ENCODE results near the gene DNAH6.

The DNAH6 gene

GRCh38 chr2:84669122-84669521, 152.8 kb downstream of the DNAH6 start:
- H3K4ac ChIP-seq (ENCODE audit: low read depth, low read length) = no peak overlapping the region
- no CpG with 5 or more reads among the region's 5 CpGs for WGBS (ENCODE audit: extremely low coverage, insufficient coverage, low lambda C conversion rate)
- no peaks in the 10 kb centered on the region for H3K79me1 ChIP-seq (ENCODE audit: low read length)
- H4K5ac ChIP-seq (ENCODE audit: low read length) = no peak overlapping the region
- H3K79me2 ChIP-seq (ENCODE audit: control insufficient read depth, insufficient read depth, low read length) = no peaks in the 10 kb centered on the region
- no peak overlapping the region for H2AK5ac ChIP-seq (ENCODE audit: low read length)
- H3K4me1 ChIP-seq (ENCODE audit: control insufficient read depth, low read depth, low read length) = no peaks in the 10 kb centered on the region
- H3K9ac ChIP-seq (ENCODE audit: low read length) = no peak overlapping the region
- H3K56ac ChIP-seq (ENCODE audit: low read length) = no peak overlapping the region
- H2BK120ac ChIP-seq (ENCODE audit: low read depth, low read length) = no peak overlapping the region
- H3K36me3 ChIP-seq (ENCODE audit: control insufficient read depth, insufficient read depth, low read length) = no peaks in the 10 kb centered on the region
- no peak overlapping the region for H4K8ac ChIP-seq (ENCODE audit: low read depth, low read length)
- H2BK15ac ChIP-seq (replicated peaks; ENCODE audit: low read depth) = no peak overlapping the region
- no peak overlapping the region for H3K4me3 ChIP-seq (ENCODE audit: low read length)
- no peak for DNase-seq
- H3K27me3 ChIP-seq (ENCODE audit: insufficient read depth, low read length, poor library complexity) = no peaks in the 10 kb centered on the region
- no peak overlapping the region for H3K18ac ChIP-seq (ENCODE audit: low read length)
- H3K23ac ChIP-seq (ENCODE audit: low read length) = no peak overlapping the region
- H3K27ac ChIP-seq (ENCODE audit: low read depth, low read length) = no peak overlapping the region
- no peak overlapping the region for H3K4me2 ChIP-seq (ENCODE audit: low read length)
- no peak overlapping the region for H2BK5ac ChIP-seq (ENCODE audit: low read length)

GRCh38 chr2:84674099-84674498, 157.8 kb downstream of the DNAH6 start:
- no peaks in the 10 kb centered on the region for H3K79me1 ChIP-seq (ENCODE audit: low read length)

GRCh38 chr2:84674586-84674985, 158.3 kb downstream of the DNAH6 start:
- Histone ChIP-seq H3K4me3 (ENCODE audit: low read length) (no peak overlapping the region), H3K18ac (ENCODE audit: low read length) (no peak overlapping the region), H3K4me1 (ENCODE audit: control insufficient read depth, low read depth, low read length) (no peaks in the 10 kb centered on the region), H3K27ac (ENCODE audit: low read depth, low read length) (no peak overlapping the region), H3K4me2 (ENCODE audit: low read length) (no peak overlapping the region), H4K5ac (ENCODE audit: low read length) (no peak overlapping the region), H2BK5ac (ENCODE audit: low read length) (no peak overlapping the region), H3K36me3 (ENCODE audit: control insufficient read depth, insufficient read depth, low read length) (no peaks in the 10 kb centered on the region), H3K79me2 (ENCODE audit: control insufficient read depth, insufficient read depth, low read length) (no peaks in the 10 kb centered on the region), H3K4ac (ENCODE audit: low read depth, low read length) (no peak overlapping the region), H2BK15ac (replicated peaks; ENCODE audit: low read depth) (no peak overlapping the region), H4K8ac (ENCODE audit: low read depth, low read length) (no peak overlapping the region), H2AK5ac (ENCODE audit: low read length) (no peak overlapping the region), H3K23ac (ENCODE audit: low read length) (no peak overlapping the region), H3K79me1 (ENCODE audit: low read length) (no peaks in the 10 kb centered on the region), H3K9ac (ENCODE audit: low read length) (no peak overlapping the region), H2BK120ac (ENCODE audit: low read depth, low read length) (no peak overlapping the region), H3K27me3 (ENCODE audit: insufficient read depth, low read length, poor library complexity) (no peaks in the 10 kb centered on the region), H3K56ac (ENCODE audit: low read length) (no peak overlapping the region)
- WGBS (ENCODE audit: extremely low coverage, insufficient coverage, low lambda C conversion rate) = no CpG with 5 or more reads among the region's 5 CpGs
- DNase-seq = no peak

More at GRCh38 chr2:84674099-84674498, 157.8 kb downstream of the DNAH6 start:
- Histone ChIP-seq H2AK5ac (ENCODE audit: low read length) (no peak overlapping the region), H3K9ac (ENCODE audit: low read length) (no peak overlapping the region), H3K23ac (ENCODE audit: low read length) (no peak overlapping the region), H2BK15ac (replicated peaks; ENCODE audit: low read depth) (no peak overlapping the region), H3K27ac (ENCODE audit: low read depth, low read length) (no peak overlapping the region), H2BK5ac (ENCODE audit: low read length) (no peak overlapping the region), H3K18ac (ENCODE audit: low read length) (no peak overlapping the region), H3K4me1 (ENCODE audit: control insufficient read depth, low read depth, low read length) (no peaks in the 10 kb centered on the region), H3K56ac (ENCODE audit: low read length) (no peak overlapping the region), H3K27me3 (ENCODE audit: insufficient read depth, low read length, poor library complexity) (no peaks in the 10 kb centered on the region), H2BK120ac (ENCODE audit: low read depth, low read length) (no peak overlapping the region), H4K5ac (ENCODE audit: low read length) (no peak overlapping the region), H3K4me2 (ENCODE audit: low read length) (no peak overlapping the region), H3K36me3 (ENCODE audit: control insufficient read depth, insufficient read depth, low read length) (no peaks in the 10 kb centered on the region), H3K4ac (ENCODE audit: low read depth, low read length) (no peak overlapping the region), H3K4me3 (ENCODE audit: low read length) (no peak overlapping the region), H3K79me2 (ENCODE audit: control insufficient read depth, insufficient read depth, low read length) (no peaks in the 10 kb centered on the region), H4K8ac (ENCODE audit: low read depth, low read length) (no peak overlapping the region)
- DNase-seq = no peak

GRCh38 chr2:84676295-84676694, 160.0 kb downstream of the DNAH6 start:
- no peaks in the 10 kb centered on the region for H3K79me1 ChIP-seq (ENCODE audit: low read length)
- no peak overlapping the region for H3K4me2 ChIP-seq (ENCODE audit: low read length)
- no peak overlapping the region for H2BK5ac ChIP-seq (ENCODE audit: low read length)
- H4K5ac ChIP-seq (ENCODE audit: low read length) = no peak overlapping the region
- H3K79me2 ChIP-seq (ENCODE audit: control insufficient read depth, insufficient read depth, low read length) = no peaks in the 10 kb centered on the region
- WGBS (ENCODE audit: extremely low coverage, insufficient coverage, low lambda C conversion rate) = no CpG with 5 or more reads among the region's 1 CpG
- no peak overlapping the region for H3K23ac ChIP-seq (ENCODE audit: low read length)
- no peak for DNase-seq
- no peak overlapping the region for H3K4ac ChIP-seq (ENCODE audit: low read depth, low read length)
- H3K27me3 ChIP-seq (ENCODE audit: insufficient read depth, low read length, poor library complexity) = no peaks in the 10 kb centered on the region
- no peak overlapping the region for H3K18ac ChIP-seq (ENCODE audit: low read length)
- H3K4me3 ChIP-seq (ENCODE audit: low read length) = no peak overlapping the region
- H3K9ac ChIP-seq (ENCODE audit: low read length) = no peak overlapping the region
- no peak overlapping the region for H3K56ac ChIP-seq (ENCODE audit: low read length)
- no peak overlapping the region for H3K27ac ChIP-seq (ENCODE audit: low read depth, low read length)
- no peak overlapping the region for H4K8ac ChIP-seq (ENCODE audit: low read depth, low read length)
- no peaks in the 10 kb centered on the region for H3K4me1 ChIP-seq (ENCODE audit: control insufficient read depth, low read depth, low read length)
- H2BK120ac ChIP-seq (ENCODE audit: low read depth, low read length) = no peak overlapping the region
- no peak overlapping the region for H2BK15ac ChIP-seq (replicated peaks; ENCODE audit: low read depth)
- H2AK5ac ChIP-seq (ENCODE audit: low read length) = no peak overlapping the region
- no peaks in the 10 kb centered on the region for H3K36me3 ChIP-seq (ENCODE audit: control insufficient read depth, insufficient read depth, low read length)

- H3K56ac ChIP-seq (ENCODE audit: low read length) = no peak overlapping the region
- no peaks in the 10 kb centered on the region for H3K36me3 ChIP-seq (ENCODE audit: control insufficient read depth, insufficient read depth, low read length)
- H3K79me1 ChIP-seq (ENCODE audit: low read length) = no peaks in the 10 kb centered on the region
- no peaks in the 10 kb centered on the region for H3K79me2 ChIP-seq (ENCODE audit: control insufficient read depth, insufficient read depth, low read length)
- H3K27ac ChIP-seq (ENCODE audit: low read depth, low read length) = no peak overlapping the region
- no peak overlapping the region for H4K8ac ChIP-seq (ENCODE audit: low read depth, low read length)
- no peak overlapping the region for H3K4me2 ChIP-seq (ENCODE audit: low read length)
- no peaks in the 10 kb centered on the region for H3K4me1 ChIP-seq (ENCODE audit: control insufficient read depth, low read depth, low read length)
- H3K23ac ChIP-seq (ENCODE audit: low read length) = no peak overlapping the region
- no peak overlapping the region for H2BK5ac ChIP-seq (ENCODE audit: low read length)
- no peak overlapping the region for H4K5ac ChIP-seq (ENCODE audit: low read length)
- DNase-seq = no peak
- H2BK120ac ChIP-seq (ENCODE audit: low read depth, low read length) = no peak overlapping the region
- no peaks in the 10 kb centered on the region for H3K27me3 ChIP-seq (ENCODE audit: insufficient read depth, low read length, poor library complexity)
- H3K4me3 ChIP-seq (ENCODE audit: low read length) = no peak overlapping the region
- no peak overlapping the region for H3K4ac ChIP-seq (ENCODE audit: low read depth, low read length)
- no peak overlapping the region for H3K9ac ChIP-seq (ENCODE audit: low read length)
- H2BK15ac ChIP-seq (replicated peaks; ENCODE audit: low read depth) = no peak overlapping the region
- WGBS (ENCODE audit: extremely low coverage, insufficient coverage, low lambda C conversion rate) = no CpG with 5 or more reads among the region's 2 CpGs
- H2AK5ac ChIP-seq (ENCODE audit: low read length) = no peak overlapping the region
- H3K18ac ChIP-seq (ENCODE audit: low read length) = no peak overlapping the region
These were observed 161.9 kb downstream of the DNAH6 start for GRCh38 chr2:84678214-84678613.

GRCh38 chr2:84686783-84687476, 170.6 kb downstream of the DNAH6 start:
- H3K27ac ChIP-seq (ENCODE audit: low read depth, low read length) = no peak overlapping the region
- H3K79me2 ChIP-seq (ENCODE audit: control insufficient read depth, insufficient read depth, low read length) = no peaks in the 10 kb centered on the region
- H3K18ac ChIP-seq (ENCODE audit: low read length) = no peak overlapping the region
- no peak overlapping the region for H3K4ac ChIP-seq (ENCODE audit: low read depth, low read length)
- no peak overlapping the region for H3K4me3 ChIP-seq (ENCODE audit: low read length)
- WGBS (ENCODE audit: extremely low coverage, insufficient coverage, low lambda C conversion rate) = no CpG with 5 or more reads among the region's 5 CpGs
- no peak overlapping the region for H2AK5ac ChIP-seq (ENCODE audit: low read length)
- H2BK15ac ChIP-seq (replicated peaks; ENCODE audit: low read depth) = no peak overlapping the region
- H3K27me3 ChIP-seq (ENCODE audit: insufficient read depth, low read length, poor library complexity) = no peaks in the 10 kb centered on the region
- H4K5ac ChIP-seq (ENCODE audit: low read length) = no peak overlapping the region
- no peak overlapping the region for H3K4me2 ChIP-seq (ENCODE audit: low read length)
- no peak overlapping the region for H3K23ac ChIP-seq (ENCODE audit: low read length)
- H2BK120ac ChIP-seq (ENCODE audit: low read depth, low read length) = no peak overlapping the region
- H3K9ac ChIP-seq (ENCODE audit: low read length) = no peak overlapping the region
- no peak overlapping the region for H4K8ac ChIP-seq (ENCODE audit: low read depth, low read length)
- H2BK5ac ChIP-seq (ENCODE audit: low read length) = no peak overlapping the region
- no peak for DNase-seq
- H3K56ac ChIP-seq (ENCODE audit: low read length) = no peak overlapping the region
- no peaks in the 10 kb centered on the region for H3K36me3 ChIP-seq (ENCODE audit: control insufficient read depth, insufficient read depth, low read length)
- no peaks in the 10 kb centered on the region for H3K79me1 ChIP-seq (ENCODE audit: low read length)
- no peaks in the 10 kb centered on the region for H3K4me1 ChIP-seq (ENCODE audit: control insufficient read depth, low read depth, low read length)
